ENCODE results near the gene CC2D1A. TPM values are rescaled to one million over a fixed set of nuclear protein-coding genes. Genes with fewer than 3 reads are reported as not detected.
A peak's percentile ranks its signal among the peaks of the same experiment; 100 is the strongest.

Gene CC2D1A
- total and polyA plus RNA-seq, 7 donors, result 20.1 to 31.7 (median 23.7) TPM

DNA sequence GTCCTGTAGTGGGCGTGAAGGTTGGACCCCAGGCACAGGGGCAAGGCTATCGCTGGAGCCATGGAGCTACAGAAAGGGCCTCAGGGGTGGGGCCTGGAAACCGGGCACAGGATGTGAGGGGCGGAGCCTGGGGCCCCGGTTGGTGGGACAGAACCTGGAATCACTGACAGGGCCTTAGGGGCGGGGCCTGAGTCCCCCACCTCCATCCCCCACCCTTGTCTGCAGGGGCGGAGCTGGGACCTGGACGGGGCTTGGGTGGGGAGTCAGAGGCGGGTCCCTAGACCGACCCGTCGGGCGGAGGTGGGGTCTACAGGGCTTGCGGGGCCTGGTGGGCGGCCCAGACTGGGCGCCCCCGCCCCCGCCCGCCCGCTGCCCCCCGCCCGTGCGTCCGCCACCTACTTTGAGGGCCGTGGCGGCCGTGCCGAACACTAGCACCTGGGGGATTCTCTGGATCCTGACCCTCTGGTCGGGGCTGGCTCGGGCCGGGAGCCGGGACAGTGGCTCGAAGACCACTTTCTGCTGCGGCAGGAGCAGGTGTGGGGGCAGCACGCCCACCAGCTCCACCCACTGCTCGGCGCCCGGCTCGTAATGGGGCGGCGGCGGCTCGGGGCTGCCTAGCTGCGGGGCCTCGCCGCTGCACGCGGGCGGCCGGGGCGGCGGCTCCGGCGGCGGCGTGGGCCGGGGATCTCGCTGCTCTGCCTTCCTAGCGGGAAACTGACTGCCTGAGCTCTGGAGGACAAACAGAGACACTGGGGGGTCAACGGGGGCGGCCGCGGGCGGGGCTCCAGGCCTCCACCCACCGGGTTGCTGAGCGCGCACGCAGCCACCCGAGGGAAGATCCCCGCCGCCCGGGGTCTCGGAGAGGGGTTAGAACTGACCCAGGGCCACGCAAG, 72.6 kb downstream of the CC2D1A start:
- peak; percentile 83 to 86 for DNase-seq
- WGBS, 3 donors, result 29 to 37% (median 29%) methylated on average over 39 to 74 of the region's 74 CpGs
- Histone ChIP-seq H3K9me3 (no peaks in the 10 kb centered on the region), H3K4me1 (peaks cover 31% of the 10 kb centered on the region), H3K36me3 (ENCODE audit: insufficient read depth in 1 of 2, low read depth in 1 of 2) (peaks cover 0 to 8% of the 10 kb centered on the region in 2 donors), H3K27ac (peak overlapping the region; percentile 61), H3K27me3 (ENCODE audit: insufficient read depth in 3 of 3, low read length in 2 of 3) (no peaks in the 10 kb centered on the region), H3K4me3 (peak overlapping the region; percentile 61)
- TF ChIP-seq CTCF (IDR thresholded peaks at IDR 0.05), result no peak
- ATAC-seq, result peak; percentile 36 to 58 (median 50)
- intact Hi-C loops (cut with DNase I), result no loop called here

GRCh38 chr19:13979244-13979615, 73.2 kb downstream of the CC2D1A start:
- no peaks in the 10 kb centered on the region for H3K9me3 ChIP-seq
- WGBS, 3 donors, result 24 to 41% (median 35%) methylated on average over 12 of the region's 12 CpGs
- peak overlapping the region; percentile 61 for H3K4me3 ChIP-seq
- peaks cover 31% of the 10 kb centered on the region for H3K4me1 ChIP-seq
- DNase-seq, result no peak
- H3K36me3 ChIP-seq (ENCODE audit: insufficient read depth in 1 of 2, low read depth in 1 of 2), result peaks cover 0 to 8% of the 10 kb centered on the region in 2 donors
- intact Hi-C loops (cut with DNase I), result no loop called here
- ATAC-seq, result no peak
- TF ChIP-seq CTCF (IDR thresholded peaks at IDR 0.05), result no peak
- H3K27ac ChIP-seq, result peak overlapping the region; percentile 61
- H3K27me3 ChIP-seq (ENCODE audit: insufficient read depth in 3 of 3, low read length in 2 of 3), result no peaks in the 10 kb centered on the region

GRCh38 chr19:13979686-13980085, 73.7 kb downstream of the CC2D1A start:
- H3K36me3 ChIP-seq (ENCODE audit: insufficient read depth in 1 of 2, low read depth in 1 of 2), result peaks cover 0 to 8% of the 10 kb centered on the region in 2 donors
- H3K4me3 ChIP-seq, result peak overlapping the region; percentile 61
- no peak overlapping the region for H3K27ac ChIP-seq
- H3K9me3 ChIP-seq, result no peaks in the 10 kb centered on the region
- no peaks in the 10 kb centered on the region for H3K27me3 ChIP-seq (ENCODE audit: insufficient read depth in 3 of 3, low read length in 2 of 3)
- WGBS, 3 donors, result 56 to 69% (median 64%) methylated on average over 12 of the region's 12 CpGs
- no peak for DNase-seq
- intact Hi-C loops (cut with DNase I), result no loop called here
- peaks cover 31% of the 10 kb centered on the region for H3K4me1 ChIP-seq
- no peak for TF ChIP-seq CTCF (IDR thresholded peaks at IDR 0.05)
- no peak for ATAC-seq

- peaks cover 30% of the 10 kb centered on the region for H3K4me1 ChIP-seq
- H3K9me3 ChIP-seq, result no peaks in the 10 kb centered on the region
- ATAC-seq (no peak), DNase-seq (no peak)
- 31 to 65% (median 43%) methylated on average over 12 to 15 of the region's 15 CpGs for WGBS, 3 donors
- no peak overlapping the region for H3K27ac ChIP-seq
- no peak overlapping the region for H3K4me3 ChIP-seq
- peaks cover 0 to 8% of the 10 kb centered on the region in 2 donors for H3K36me3 ChIP-seq (ENCODE audit: insufficient read depth in 1 of 2, low read depth in 1 of 2)
- H3K27me3 ChIP-seq (ENCODE audit: insufficient read depth in 3 of 3, low read length in 2 of 3), result no peaks in the 10 kb centered on the region
- TF ChIP-seq CTCF (IDR thresholded peaks at IDR 0.05), result no peak
- intact Hi-C loops (cut with DNase I), result no loop called here
Measured at GRCh38 chr19:13980340-13980739, 74.3 kb downstream of the CC2D1A start.

Other genes with a start within 250 kb of the CC2D1A start
- 10 to 100 TPM in 2 of 4 donors, 1 to 10 TPM in 2; 6.4 to 11.0 (median 9.3) TPM for gene MRI1, start 141.7 kb upstream of the CC2D1A start, total RNA-seq
- gene MRI1, start 141.7 kb upstream of the CC2D1A start, polyA plus RNA-seq, result 10 to 100 TPM in 1 of 3 donors, 1 to 10 TPM in 2; 9.4 to 11.2 (median 9.6) TPM
- gene C19orf53, start 131.7 kb upstream of the CC2D1A start, total RNA-seq, result 100 to 1,000 TPM in 2 of 4 donors, 10 to 100 TPM in 2; 88.9 to 109 (median 95.5) TPM
- 100 to 1,000 TPM; 147 to 196 (median 195) TPM for gene C19orf53, start 131.7 kb upstream of the CC2D1A start, polyA plus RNA-seq
- 1 to 10 TPM; 3.3 to 7.8 (median 4.4) TPM for gene ZSWIM4, start 110.8 kb upstream of the CC2D1A start, total RNA-seq
- gene ZSWIM4, start 110.8 kb upstream of the CC2D1A start, polyA plus RNA-seq, result 1 to 10 TPM in 2 of 3 donors, under 1 TPM in 1; 0.77 to 3.9 (median 1.6) TPM
- gene NANOS3, start 29.1 kb upstream of the CC2D1A start, total RNA-seq, result not detected
- gene NANOS3, start 29.1 kb upstream of the CC2D1A start, polyA plus RNA-seq, result not detected
- 1 to 10 TPM in 2 of 4 donors, under 1 TPM in 2; 0.27 to 1.5 (median 1.0) TPM for gene BRME1, start 84 bp upstream of the CC2D1A start, total RNA-seq
- gene BRME1, start 84 bp upstream of the CC2D1A start, polyA plus RNA-seq, result 1 to 10 TPM in 2 of 3 donors, under 1 TPM in 1; 0.86 to 2.5 (median 1.7) TPM
- 1 to 10 TPM in 1 of 4 donors, under 1 TPM in 3; 0.18 to 1.3 (median 0.39) TPM for gene PODNL1, start 32.2 kb downstream of the CC2D1A start, total RNA-seq
- 1 to 10 TPM in 1 of 3 donors, under 1 TPM in 2; 0.07 to 1.3 (median 0.25) TPM for gene PODNL1, start 32.2 kb downstream of the CC2D1A start, polyA plus RNA-seq
- 10 to 100 TPM in 3 of 4 donors, 1 to 10 TPM in 1; 9.2 to 25.3 (median 16.0) TPM for gene DCAF15, start 46.3 kb downstream of the CC2D1A start, total RNA-seq
- 10 to 100 TPM; 13.8 to 24.5 (median 16.6) TPM for gene DCAF15, start 46.3 kb downstream of the CC2D1A start, polyA plus RNA-seq
- 10 to 100 TPM in 1 of 4 donors, 1 to 10 TPM in 3; 5.9 to 10.1 (median 7.8) TPM for gene RFX1, start 100.1 kb downstream of the CC2D1A start, total RNA-seq
- 1 to 10 TPM; 2.9 to 6.4 (median 5.1) TPM for gene RFX1, start 100.1 kb downstream of the CC2D1A start, polyA plus RNA-seq
- not detected for gene RLN3, start 121.9 kb downstream of the CC2D1A start, total RNA-seq
- gene RLN3, start 121.9 kb downstream of the CC2D1A start, polyA plus RNA-seq, result not detected
- 1 to 10 TPM; 2.3 to 3.7 (median 2.9) TPM for gene IL27RA, start 125.6 kb downstream of the CC2D1A start, total RNA-seq
- 1 to 10 TPM; 1.5 to 3.2 (median 2.5) TPM for gene IL27RA, start 125.6 kb downstream of the CC2D1A start, polyA plus RNA-seq
- not detected for gene PALM3, start 155.9 kb downstream of the CC2D1A start, total RNA-seq
- gene PALM3, start 155.9 kb downstream of the CC2D1A start, polyA plus RNA-seq, result under 1 TPM in 2 of 3 donors, not detected in 1; 0.04 to 0.05 TPM
- gene MISP3, start 166.6 kb downstream of the CC2D1A start, total RNA-seq, result 1 to 10 TPM; 2.0 to 6.3 (median 2.9) TPM
- 10 to 100 TPM in 1 of 3 donors, 1 to 10 TPM in 2; 1.8 to 15.4 (median 2.1) TPM for gene MISP3, start 166.6 kb downstream of the CC2D1A start, polyA plus RNA-seq
- gene C19orf67, start 179.6 kb downstream of the CC2D1A start, total RNA-seq, result not detected
- gene C19orf67, start 179.6 kb downstream of the CC2D1A start, polyA plus RNA-seq, result not detected
- gene SAMD1, start 184.6 kb downstream of the CC2D1A start, total RNA-seq, result 10 to 100 TPM; 27.3 to 54.4 (median 39.6) TPM
- gene SAMD1, start 184.6 kb downstream of the CC2D1A start, polyA plus RNA-seq, result 10 to 100 TPM; 39.9 to 99.9 (median 60.4) TPM
- gene PRKACA, start 211.6 kb downstream of the CC2D1A start, total RNA-seq, result 100 to 1,000 TPM; 209 to 509 (median 312) TPM
- 100 to 1,000 TPM in 2 of 3 donors, 10 to 100 TPM in 1; 99.3 to 208 (median 135) TPM for gene PRKACA, start 211.6 kb downstream of the CC2D1A start, polyA plus RNA-seq
- gene ASF1B, start 230.4 kb downstream of the CC2D1A start, total RNA-seq, result 1 to 10 TPM in 1 of 4 donors, under 1 TPM in 2, not detected in 1; 0.63 to 6.0 (median 0.84) TPM
- gene ASF1B, start 230.4 kb downstream of the CC2D1A start, polyA plus RNA-seq, result 1 to 10 TPM in 2 of 3 donors, under 1 TPM in 1; 0.20 to 1.2 (median 1.0) TPM

Data from psoas muscle (tissue), 8 donors.